Left renal pelvis (tissue), 4 donors: Measurements from ENCODE around the gene CRLF2. TPM values are rescaled to one million over a fixed set of nuclear protein-coding genes. Genes with fewer than 3 reads are reported as not detected.
"Not testable (repeated sequence)": the region's sequence is repeated elsewhere in the genome, so short reads cannot be mapped to it uniquely, and the experiment has no call there.

Source experiments
- DNase-seq, 4 donors: peaks; one replicate each; pipeline ENCODE4 v3.0.0-alpha.2; 2013; ENCODE audit warnings: low read depth in 4 of 4, low spot score in 3 of 4
- polyA plus RNA-seq, 4 donors: library from polyadenylated mRNA; unstranded; fragments of 120-200 nt; gene quantifications; one replicate each; pipeline ENCODE4 v1.2.1, GENCODE V29; 2013; ENCODE audit not compliant: insufficient read length in 4 of 4

The CRLF2 gene
- polyA plus RNA-seq, result not detected

GRCh38 chrX:1212532-1212931 lies at the start of gene CRLF2:
CRLF2 (minus strand) TSS chrX:1212649; CDS start chrX:1212634, 15 bp downstream.
- no peak for DNase-seq

- DNase-seq, result not testable (repeated sequence)
These were observed 49.3 kb upstream of the CRLF2 start for GRCh38 chrX:1261771-1262170.

GRCh38 chrX:1261285-1261684 lies 48.8 kb upstream of the CRLF2 start:
- no peak for DNase-seq

- no peak for DNase-seq
These were observed 40.4 kb upstream of the CRLF2 start for GRCh38 chrX:1252861-1253260.

- peak in 3 of 4 donors; percentile 31 to 35 (median 32) for DNase-seq
These were observed 36.8 kb upstream of the CRLF2 start for GRCh38 chrX:1249101-1249887.

GRCh38 chrX:1248331-1249061 lies 36.0 kb upstream of the CRLF2 start:
- peak in 3 of 4 donors; percentile 29 to 62 (median 44) for DNase-seq

GRCh38 chrX:1246816-1247215 lies 34.4 kb upstream of the CRLF2 start:
- DNase-seq, result peak in 2 of 4 donors; percentile 20 to 27

GRCh38 chrX:1244164-1245076 lies 32.0 kb upstream of the CRLF2 start:
- DNase-seq, result no peak

- no peak for DNase-seq
These were observed 30.5 kb upstream of the CRLF2 start for GRCh38 chrX:1242891-1243402.

GRCh38 chrX:1240551-1240950 lies 28.1 kb upstream of the CRLF2 start:
- DNase-seq, result not testable (repeated sequence)

- DNase-seq, result no peak
These were observed 27.3 kb upstream of the CRLF2 start for GRCh38 chrX:1239681-1240142.

- DNase-seq, result no peak
These were observed 19.5 kb upstream of the CRLF2 start for GRCh38 chrX:1231850-1232465.

GRCh38 chrX:1228101-1228500 lies 15.7 kb upstream of the CRLF2 start:
- DNase-seq, result not testable (repeated sequence)

- no peak for DNase-seq
These were observed 13.8 kb upstream of the CRLF2 start for GRCh38 chrX:1226249-1226648.

GRCh38 chrX:1224954-1225353 lies 12.5 kb upstream of the CRLF2 start:
- DNase-seq, result no peak

GRCh38 chrX:1223242-1223600 lies 10.8 kb upstream of the CRLF2 start:
- no peak for DNase-seq

- DNase-seq, result no peak
These were observed 10.2 kb upstream of the CRLF2 start for GRCh38 chrX:1222531-1223241.

- no peak for DNase-seq
These were observed 8.9 kb upstream of the CRLF2 start for GRCh38 chrX:1221296-1221845.

- DNase-seq, result no peak
These were observed 5.8 kb upstream of the CRLF2 start for GRCh38 chrX:1218286-1218685.
